Measurements from ENCODE around the gene NUDT6.
"Not testable (repeated sequence)": the region's sequence is repeated elsewhere in the genome, so short reads cannot be mapped to it uniquely, and the experiment has no call there.

The NUDT6 gene

GRCh38 chr4:122873821-122874593, 48.4 kb downstream of the NUDT6 start:
- no peak for DNase-seq

- DNase-seq: no peak
Measured at GRCh38 chr4:122873146-122873545, 49.3 kb downstream of the NUDT6 start.

DNA sequence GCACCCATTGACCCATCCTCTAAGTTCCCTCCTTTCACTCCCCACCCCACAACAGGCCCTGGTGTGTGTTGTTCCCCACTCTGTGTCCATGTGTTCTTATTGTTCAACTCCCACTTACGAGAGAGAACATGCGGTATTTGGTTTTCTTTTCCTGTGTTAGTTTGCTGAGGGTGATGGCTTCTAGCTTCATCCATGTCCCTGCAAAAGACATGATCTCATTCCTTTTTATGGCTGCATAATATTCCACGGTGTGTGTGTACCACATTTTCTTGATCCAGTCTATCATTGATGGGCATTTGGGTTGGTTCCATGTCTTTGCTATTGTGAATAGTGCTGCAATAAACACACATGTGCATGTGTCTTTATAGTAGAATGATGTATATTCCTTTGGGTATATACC, 54.2 kb downstream of the NUDT6 start:
- DNase-seq: not testable (repeated sequence)

DNA sequence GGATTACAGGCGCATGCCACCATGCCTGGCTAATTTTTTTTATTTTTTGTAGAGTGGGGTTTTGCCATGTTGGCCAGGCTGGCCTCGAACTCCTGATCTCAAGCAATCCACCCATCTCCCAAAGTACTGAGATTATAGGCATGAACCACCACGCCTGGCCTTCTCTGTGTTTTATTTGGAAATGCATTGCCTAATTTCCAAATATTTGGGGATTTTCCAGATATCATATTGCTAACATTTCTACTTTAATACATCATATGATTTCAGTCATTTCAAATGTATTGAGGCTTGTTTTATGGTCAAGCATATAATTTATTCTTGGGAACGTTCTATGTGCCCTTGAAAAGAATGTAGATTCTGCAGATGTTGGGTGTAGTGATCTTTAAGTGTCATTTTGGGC, 57.0 kb downstream of the NUDT6 start:
- DNase-seq: no peak

DNA sequence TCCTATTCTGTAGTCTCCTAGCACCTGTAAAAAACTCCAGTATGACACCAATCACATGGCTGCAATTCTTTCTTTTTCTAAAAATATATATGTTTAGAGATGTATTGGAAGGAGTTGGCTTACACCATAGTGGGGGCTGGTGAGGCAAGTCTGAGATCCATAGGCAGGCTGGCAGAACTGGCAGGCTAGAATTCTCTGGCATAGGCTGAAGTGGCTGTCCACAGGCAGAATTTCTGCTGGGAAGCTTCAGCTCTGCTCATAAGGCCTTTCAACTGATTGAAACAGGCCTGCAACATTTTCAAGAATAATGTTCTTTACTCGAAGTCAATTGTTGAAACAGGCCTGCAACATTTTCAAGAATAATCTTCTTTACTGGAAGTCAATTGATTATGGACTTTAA, 58.8 kb downstream of the NUDT6 start:
- no peak for DNase-seq

GRCh38 chr4:122861172-122861943, 61.0 kb downstream of the NUDT6 start:
- no peak for DNase-seq

DNA sequence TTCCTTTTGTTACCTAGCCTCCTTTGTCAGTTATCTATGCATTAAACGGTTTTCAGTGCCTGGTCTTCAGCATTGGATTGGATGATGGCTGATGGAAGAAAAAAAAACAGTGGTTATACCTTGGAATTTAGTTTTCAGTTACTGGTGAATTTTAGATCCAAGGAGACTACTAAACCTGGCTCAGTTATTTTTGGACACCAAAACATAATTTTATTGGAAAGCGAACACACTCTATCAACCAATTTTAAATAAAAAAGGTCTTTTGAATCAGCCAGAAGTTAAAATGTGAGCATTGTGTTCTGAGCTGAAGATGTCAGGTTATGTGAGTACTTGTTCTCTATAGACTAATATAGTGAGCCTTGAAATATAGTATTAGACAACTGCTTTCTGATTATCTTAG, 63.7 kb downstream of the NUDT6 start:
- DNase-seq: no peak

DNA sequence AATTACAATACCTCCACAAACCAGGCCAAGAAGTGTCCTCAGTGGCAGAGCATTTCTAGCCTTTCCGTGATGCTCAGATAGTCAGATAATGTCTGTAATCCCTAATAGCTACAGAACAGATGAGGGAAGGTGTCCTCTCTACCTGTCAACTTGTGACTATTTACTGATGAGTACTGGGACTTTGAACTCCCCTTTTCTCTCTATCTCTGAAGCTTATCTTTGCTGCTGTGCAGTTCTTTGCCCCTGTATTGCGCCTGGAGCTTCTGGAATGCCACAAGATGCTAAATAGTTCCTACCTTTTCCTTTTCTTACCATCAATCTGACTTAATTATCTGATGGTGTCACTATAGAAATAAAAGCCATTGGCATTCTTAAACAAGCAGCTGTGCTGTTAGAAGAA, 65.2 kb downstream of the NUDT6 start:
- DNase-seq: no peak

DNA sequence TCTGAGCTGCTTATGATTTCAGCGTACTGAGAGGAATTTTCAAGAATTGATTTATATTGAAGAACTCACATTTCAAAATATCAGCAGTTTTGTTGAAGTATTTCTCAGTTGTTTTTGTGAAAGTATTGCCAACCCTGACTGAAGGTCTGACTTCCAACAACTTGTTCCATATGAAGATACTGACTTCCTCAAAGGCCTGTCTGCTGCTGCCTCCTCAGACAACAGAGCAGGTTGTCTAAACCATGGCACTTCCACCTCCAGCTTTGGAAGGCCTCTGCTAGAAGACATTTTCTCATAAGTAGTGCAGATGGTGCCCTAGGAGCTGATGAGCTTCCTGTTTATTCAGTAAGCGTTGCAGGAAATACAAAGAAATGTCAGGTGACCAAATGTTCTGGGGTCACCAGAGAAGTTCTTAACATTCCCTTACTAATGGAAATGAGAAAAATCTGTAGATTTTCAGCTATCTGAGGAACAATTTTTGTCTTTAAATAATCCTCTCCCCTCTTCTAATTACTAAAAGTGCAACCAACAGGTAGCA, 67.0 kb downstream of the NUDT6 start:
- no peak for DNase-seq

DNA sequence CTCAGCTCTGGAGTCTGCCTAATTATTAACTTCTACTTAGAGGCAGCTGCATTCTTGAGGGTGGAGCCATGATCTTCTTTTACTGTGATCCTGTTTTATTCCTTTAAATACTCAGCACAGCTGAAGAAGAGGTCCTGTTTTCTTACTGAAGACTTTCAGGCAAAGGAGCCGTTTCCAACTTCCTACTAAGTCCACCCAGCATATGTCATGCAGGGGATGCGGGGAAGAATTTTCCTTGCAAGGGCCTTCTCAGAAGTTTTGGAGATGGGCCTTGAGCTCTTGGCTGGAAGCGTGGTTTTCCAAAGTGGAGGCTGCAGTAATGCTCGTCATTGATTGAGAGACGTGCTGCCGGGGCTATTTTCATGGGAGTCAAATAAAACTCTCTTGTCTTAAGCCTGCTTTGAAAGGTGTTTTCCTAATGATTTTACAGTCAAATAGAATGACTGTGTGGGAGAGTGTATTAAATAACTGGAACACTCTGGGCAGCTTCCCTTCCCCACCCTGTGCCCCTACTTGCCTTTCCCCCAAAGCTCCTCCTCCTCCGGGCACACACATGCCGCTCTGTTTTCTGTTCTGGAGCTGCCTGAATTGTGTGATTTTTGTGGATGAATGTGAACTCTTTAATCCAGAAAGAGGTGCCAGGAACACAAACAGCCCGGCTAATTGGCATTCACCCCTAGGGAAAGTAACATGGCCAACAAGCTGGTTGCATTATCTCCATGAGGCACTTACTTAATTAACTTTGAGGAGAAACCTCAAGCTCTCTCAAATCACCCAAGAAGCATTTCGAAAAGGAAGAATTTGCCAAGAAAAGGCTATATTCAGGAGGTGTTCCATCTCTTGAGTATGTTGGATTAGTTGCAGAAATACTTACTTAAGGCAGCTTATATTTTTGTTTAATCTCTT, 67.7 kb downstream of the NUDT6 start:
- no peak for DNase-seq

DNA sequence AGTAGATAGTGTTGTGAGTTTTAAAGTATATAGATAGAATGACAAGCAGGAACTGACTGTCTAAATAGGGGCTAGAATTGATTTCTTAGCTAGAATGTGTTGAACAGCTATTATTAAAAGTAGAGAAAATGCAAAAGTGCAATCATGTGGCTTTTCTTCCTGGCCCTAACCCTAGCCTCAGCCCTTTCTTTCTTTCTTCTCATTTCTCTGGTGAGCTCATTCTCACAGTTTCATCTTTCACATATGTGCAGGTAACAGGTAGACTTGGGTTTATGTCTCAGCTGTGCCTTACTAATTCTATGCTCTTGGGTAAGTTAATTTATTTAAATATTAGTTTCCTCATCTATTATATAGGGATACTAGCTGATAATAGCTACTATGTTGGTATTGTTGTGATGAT, 70.8 kb downstream of the NUDT6 start:
- DNase-seq: no peak

DNA sequence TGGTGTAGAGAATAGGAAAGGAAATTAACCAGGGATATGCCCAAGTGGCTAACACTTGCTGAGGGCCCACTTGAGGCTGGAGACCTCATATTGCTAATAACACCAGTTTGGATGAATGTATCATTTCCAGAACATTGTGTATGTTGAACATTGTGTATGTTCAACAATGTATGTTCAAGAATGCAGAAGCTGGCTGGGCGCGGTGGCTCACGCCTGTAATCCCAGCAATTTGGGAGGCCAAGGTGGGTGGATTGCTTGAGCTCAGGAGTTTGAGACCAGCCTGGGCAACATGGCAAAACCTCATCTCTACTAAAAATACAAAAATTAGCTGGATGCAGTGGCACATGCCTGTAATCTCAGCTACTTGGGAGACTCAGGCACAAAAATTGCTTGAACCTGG, 72.6 kb downstream of the NUDT6 start:
- not testable (repeated sequence) for DNase-seq

- DNase-seq: no peak
Measured at GRCh38 chr4:122847931-122848330, 74.5 kb downstream of the NUDT6 start.

GRCh38 chr4:122845760-122846159, 76.6 kb downstream of the NUDT6 start:
- no peak for DNase-seq

DNA sequence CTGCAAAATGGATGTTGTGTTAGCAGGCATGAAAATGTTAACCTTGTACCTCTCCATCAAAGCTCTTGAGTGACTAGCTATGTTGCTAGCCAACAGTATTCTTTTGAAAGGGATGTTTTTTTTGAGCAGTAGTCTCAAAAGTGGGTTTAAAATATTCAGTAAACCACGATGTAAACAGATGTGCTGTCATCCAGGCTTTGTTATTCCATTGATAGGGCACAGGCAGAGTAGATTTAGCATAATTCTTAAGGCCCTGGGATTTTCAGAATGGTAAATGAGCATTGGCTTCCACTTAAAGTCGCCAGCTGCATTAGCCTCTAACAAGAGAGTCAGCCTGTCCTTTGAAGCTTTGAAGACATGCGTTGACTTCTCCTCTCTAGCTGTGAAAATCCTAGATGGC, 77.3 kb downstream of the NUDT6 start:
- DNase-seq: no peak

DNA sequence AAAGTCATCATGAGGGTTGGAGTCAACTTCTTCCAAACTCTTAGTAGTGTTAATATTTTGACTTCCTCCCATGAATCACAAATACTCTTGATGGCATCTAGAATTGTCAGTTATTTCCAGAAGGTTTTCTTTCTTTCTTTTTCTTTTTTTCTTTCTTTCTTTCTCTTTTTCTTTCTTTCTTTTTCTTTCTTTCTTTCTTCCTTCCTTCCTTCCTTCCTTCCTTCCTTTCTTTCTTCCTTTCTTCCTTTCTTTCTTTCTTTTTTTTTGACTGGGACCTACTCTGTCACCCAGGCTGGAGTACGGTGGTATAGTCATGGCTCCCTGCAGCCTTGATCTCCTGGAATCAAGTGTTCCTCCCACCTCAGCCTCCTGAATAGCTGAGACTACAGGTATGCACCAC, 78.0 kb downstream of the NUDT6 start:
- DNase-seq: not testable (repeated sequence)

DNA sequence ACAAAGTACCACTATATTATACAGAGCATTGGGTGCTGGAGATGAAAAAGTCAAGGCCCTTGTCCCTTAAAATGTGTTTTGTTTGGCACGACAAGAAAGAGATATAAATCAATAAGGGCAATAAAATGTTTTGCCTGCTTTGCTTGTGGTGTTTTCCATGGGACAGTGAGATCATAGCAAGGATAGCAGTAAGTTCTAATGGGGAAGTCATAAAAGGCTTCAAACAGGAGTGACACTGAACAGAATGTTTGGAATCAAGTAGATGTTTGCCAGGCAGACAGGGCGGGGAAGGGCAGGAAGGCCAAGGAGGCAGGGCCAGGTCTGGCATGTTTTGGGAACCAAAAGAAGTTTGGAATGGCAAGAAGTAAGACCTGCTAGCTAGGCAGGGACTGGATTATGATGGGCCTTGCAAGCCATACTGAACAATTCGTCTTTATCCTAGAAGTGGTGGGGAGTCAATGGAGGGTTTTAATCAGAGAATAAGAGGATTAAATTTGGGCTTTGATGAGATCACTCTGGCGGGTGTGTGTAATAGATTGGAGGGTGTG, 79.3 kb downstream of the NUDT6 start:
- no peak for DNase-seq
